GM19372 (cell line): ENCODE data around the gene CDK2.

Source experiments
- ATAC-seq: cut with Tn5 transposase; IDR thresholded peaks from one replicate; pipeline ENCODE4 v1.9.1; 2021; ENCODE audit warnings: mild to moderate bottlenecking, low read depth, moderate library complexity; ENCODE audit not compliant: unreplicated experiment

The CDK2 gene

GRCh38 chr12:55935738-55936151 lies 30.9 kb upstream of the CDK2 start:
- ATAC-seq, result no peak

- ATAC-seq, result no peak
Measured at GRCh38 chr12:55937981-55938380, 28.6 kb upstream of the CDK2 start.

GRCh38 chr12:55938826-55939501 lies 27.7 kb upstream of the CDK2 start:
- ATAC-seq, result no peak

- peak; percentile 98 for ATAC-seq
Measured at GRCh38 chr12:55940065-55940732, 26.4 kb upstream of the CDK2 start.

- no peak for ATAC-seq
Measured at GRCh38 chr12:55942055-55942454, 24.6 kb upstream of the CDK2 start.

GRCh38 chr12:55942577-55943136 lies 24.0 kb upstream of the CDK2 start:
- no peak for ATAC-seq

GRCh38 chr12:55946553-55946952 lies 20.1 kb upstream of the CDK2 start:
- ATAC-seq, result no peak

- no peak for ATAC-seq
Measured at GRCh38 chr12:55955344-55955743, 11.3 kb upstream of the CDK2 start.

GRCh38 chr12:55955800-55956508 lies 10.7 kb upstream of the CDK2 start:
- no peak for ATAC-seq

- no peak for ATAC-seq
Measured at GRCh38 chr12:55957106-55957859, 9.3 kb upstream of the CDK2 start.

GRCh38 chr12:55963760-55964159 lies 2.9 kb upstream of the CDK2 start:
- no peak for ATAC-seq

- ATAC-seq, result no peak
Measured at GRCh38 chr12:55965240-55965639, 1.4 kb upstream of the CDK2 start.

- ATAC-seq, result no peak
Measured at GRCh38 chr12:55965941-55966407, 656 bp upstream of the CDK2 start, which contains the start of gene PMEL. Gene PMEL, minus strand, starts transcription at chr12:55966042. Its CDS starts 31 bp downstream, at chr12:55966011.

GRCh38 chr12:55969356-55969755 lies 2.7 kb downstream of the CDK2 start:
- no peak for ATAC-seq

GRCh38 chr12:55970775-55971174 lies 4.1 kb downstream of the CDK2 start:
- ATAC-seq, result no peak

- no peak for ATAC-seq
Measured at GRCh38 chr12:55972042-55972441, 5.4 kb downstream of the CDK2 start.

- no peak for ATAC-seq
Measured at GRCh38 chr12:55972456-55972855, 5.8 kb downstream of the CDK2 start.

- ATAC-seq, result no peak
Measured at GRCh38 chr12:55972911-55973598, 6.4 kb downstream of the CDK2 start.

GRCh38 chr12:55973599-55974307 lies 7.1 kb downstream of the CDK2 start, which contains the start of gene RAB5B:
Gene RAB5B, plus strand, starts transcription at chr12:55974078. Its CDS starts 12,883 bp downstream, at chr12:55986961.
- peak; percentile 89 for ATAC-seq
